ENCODE results near the gene URB1.
"Not testable (repeated sequence)": the region's sequence is repeated elsewhere in the genome, so short reads cannot be mapped to it uniquely, and the experiment has no call there.

URB1 gene

DNA sequence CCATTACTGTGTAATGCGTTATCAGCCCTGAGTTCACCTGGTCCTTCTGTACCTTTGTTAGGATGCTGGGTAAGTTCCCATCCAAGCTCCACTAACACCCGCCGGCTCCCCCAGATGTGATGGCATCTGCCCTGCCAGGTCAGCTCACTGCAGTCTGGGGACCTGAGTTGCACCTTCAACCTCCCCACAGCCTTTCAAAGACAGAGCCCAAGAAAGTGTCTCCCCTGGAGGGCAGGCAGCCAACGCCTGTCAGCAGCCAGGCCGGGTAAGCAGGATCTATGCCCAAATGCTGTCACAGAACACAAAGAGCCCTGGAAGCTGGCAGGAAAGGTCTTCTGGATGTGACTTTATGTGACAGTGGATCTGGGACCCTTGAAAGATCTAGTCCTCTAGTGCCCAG lies 80.5 kb downstream of the URB1 start:
- Histone ChIP-seq H3K14ac (ENCODE audit: low read length) (no peak overlapping the region), H2BK5ac (ENCODE audit: low read length) (no peak overlapping the region), H3K4me2 (ENCODE audit: insufficient read depth, low read length, poor library complexity, severe bottlenecking) (no peak overlapping the region), H4K8ac (ENCODE audit: low read depth, low read length) (no peak overlapping the region), H3K9me3 (replicated peaks in 1 of 2; ENCODE audit: control insufficient read depth in 2 of 2, insufficient read depth in 1 of 2, low read depth in 1 of 2, low read length in 2 of 2) (no peaks in the 10 kb centered on the region), H2BK15ac (ENCODE audit: low read length) (no peak overlapping the region), H3K4me1 (ENCODE audit: control insufficient read depth in 2 of 2, insufficient read depth in 1 of 2, low read depth in 1 of 2, low read length in 2 of 2) (no peaks in the 10 kb centered on the region), H3K9ac (ENCODE audit: low read depth, low read length, poor library complexity) (no peak overlapping the region), H3K27me3 (ENCODE audit: control insufficient read depth in 3 of 3, insufficient read depth in 3 of 3, low read depth in 1 of 3, low read length in 3 of 3) (no peaks in the 10 kb centered on the region), H2AK5ac (ENCODE audit: low read depth, low read length) (no peak overlapping the region), H3K18ac (ENCODE audit: low read length) (no peak overlapping the region), H3K23ac (ENCODE audit: low read depth, low read length, poor library complexity) (no peak overlapping the region), H3K36me3 (replicated peaks in 1 of 2; ENCODE audit: control insufficient read depth in 2 of 2, insufficient read depth in 2 of 2, low read length in 2 of 2) (peaks cover 18 to 68% of the 10 kb centered on the region in 2 donors), H3K27ac (replicated peaks; ENCODE audit: low read length) (no peak overlapping the region), H3K4me3 (ENCODE audit: low read length in 2 of 2) (no peak overlapping the region), H3K79me1 (ENCODE audit: low read depth, low read length) (peaks cover 3% of the 10 kb centered on the region), H2BK12ac (ENCODE audit: low read length) (no peak overlapping the region), H3K4ac (ENCODE audit: low read length) (no peak overlapping the region), H2BK120ac (ENCODE audit: low read depth, low read length) (no peak overlapping the region), H2AFZ (ENCODE audit: low read length) (no peak overlapping the region), H4K91ac (ENCODE audit: low read depth, low read length, poor library complexity) (no peak overlapping the region)
- WGBS, 2 donors (ENCODE audit: extremely low coverage in 2 of 2, insufficient read length in 2 of 2, insufficient replicate concordance in 1 of 2): no CpG with 5 or more reads among the region's 5 CpGs
- DNase-seq (ENCODE audit: low spot score): no peak

DNA sequence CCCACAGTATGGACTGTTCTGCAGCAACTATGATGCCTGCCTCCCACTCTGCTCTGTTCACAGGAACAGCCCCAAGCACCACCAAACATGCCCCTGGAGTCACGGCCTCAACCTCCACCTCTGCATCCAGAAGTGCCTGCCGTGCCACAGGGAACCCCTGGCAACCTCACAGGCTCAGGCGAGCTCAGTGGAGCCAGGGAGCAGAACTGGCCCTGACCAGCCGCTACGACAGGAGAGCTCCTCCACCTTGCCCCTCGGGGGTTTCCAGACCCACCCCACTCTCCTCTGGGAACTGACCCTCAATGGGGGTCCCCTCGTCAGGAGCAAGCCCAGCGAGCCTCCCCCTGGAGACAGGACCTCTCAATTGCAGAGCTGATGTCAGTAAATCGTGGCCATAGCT lies 81.2 kb downstream of the URB1 start:
- Histone ChIP-seq H3K27ac (replicated peaks; ENCODE audit: low read length) (no peak overlapping the region), H3K18ac (ENCODE audit: low read length) (peak overlapping the region; percentile 60), H2BK12ac (ENCODE audit: low read length) (no peak overlapping the region), H3K36me3 (replicated peaks in 1 of 2; ENCODE audit: control insufficient read depth in 2 of 2, insufficient read depth in 2 of 2, low read length in 2 of 2) (peaks cover 16 to 66% of the 10 kb centered on the region in 2 donors), H3K4ac (ENCODE audit: low read length) (no peak overlapping the region), H3K23ac (ENCODE audit: low read depth, low read length, poor library complexity) (no peak overlapping the region), H3K14ac (ENCODE audit: low read length) (no peak overlapping the region), H2AFZ (ENCODE audit: low read length) (no peak overlapping the region), H3K9ac (ENCODE audit: low read depth, low read length, poor library complexity) (peak overlapping the region; percentile 18), H4K91ac (ENCODE audit: low read depth, low read length, poor library complexity) (no peak overlapping the region), H4K8ac (ENCODE audit: low read depth, low read length) (peak overlapping the region; percentile 32), H3K4me2 (ENCODE audit: insufficient read depth, low read length, poor library complexity, severe bottlenecking) (no peak overlapping the region), H3K79me1 (ENCODE audit: low read depth, low read length) (peaks cover 3% of the 10 kb centered on the region), H2BK5ac (ENCODE audit: low read length) (no peak overlapping the region), H3K4me3 (ENCODE audit: low read length in 2 of 2) (peak overlapping the region in 1 of 2 donors; percentile 7), H3K4me1 (ENCODE audit: control insufficient read depth in 2 of 2, insufficient read depth in 1 of 2, low read depth in 1 of 2, low read length in 2 of 2) (no peaks in the 10 kb centered on the region), H3K9me3 (replicated peaks in 1 of 2; ENCODE audit: control insufficient read depth in 2 of 2, insufficient read depth in 1 of 2, low read depth in 1 of 2, low read length in 2 of 2) (no peaks in the 10 kb centered on the region), H2BK120ac (ENCODE audit: low read depth, low read length) (no peak overlapping the region), H2AK5ac (ENCODE audit: low read depth, low read length) (no peak overlapping the region), H3K27me3 (ENCODE audit: control insufficient read depth in 3 of 3, insufficient read depth in 3 of 3, low read depth in 1 of 3, low read length in 3 of 3) (no peaks in the 10 kb centered on the region), H2BK15ac (ENCODE audit: low read length) (no peak overlapping the region)
- WGBS, 2 donors (ENCODE audit: extremely low coverage in 2 of 2, insufficient read length in 2 of 2, insufficient replicate concordance in 1 of 2): no CpG with 5 or more reads among the region's 9 CpGs
- no peak for DNase-seq (ENCODE audit: low spot score)

- H2AK5ac ChIP-seq (ENCODE audit: low read depth, low read length); H3K9ac ChIP-seq (ENCODE audit: low read depth, low read length, poor library complexity); H3K4me1 ChIP-seq (ENCODE audit: control insufficient read depth in 2 of 2, insufficient read depth in 1 of 2, low read depth in 1 of 2, low read length in 2 of 2); H2BK120ac ChIP-seq (ENCODE audit: low read depth, low read length); H3K14ac ChIP-seq (ENCODE audit: low read length); H3K23ac ChIP-seq (ENCODE audit: low read depth, low read length, poor library complexity); H3K27ac ChIP-seq (replicated peaks; ENCODE audit: low read length); H3K27me3 ChIP-seq (ENCODE audit: control insufficient read depth in 3 of 3, insufficient read depth in 3 of 3, low read depth in 1 of 3, low read length in 3 of 3); H3K4me2 ChIP-seq (ENCODE audit: insufficient read depth, low read length, poor library complexity, severe bottlenecking); H2BK12ac ChIP-seq (ENCODE audit: low read length); H3K9me3 ChIP-seq (replicated peaks in 1 of 2; ENCODE audit: control insufficient read depth in 2 of 2, insufficient read depth in 1 of 2, low read depth in 1 of 2, low read length in 2 of 2); H2BK15ac ChIP-seq (ENCODE audit: low read length); H4K8ac ChIP-seq (ENCODE audit: low read depth, low read length); H3K4me3 ChIP-seq (ENCODE audit: low read length in 2 of 2); H3K18ac ChIP-seq (ENCODE audit: low read length); H2BK5ac ChIP-seq (ENCODE audit: low read length); DNase-seq (ENCODE audit: low spot score); H4K91ac ChIP-seq (ENCODE audit: low read depth, low read length, poor library complexity); H2AFZ ChIP-seq (ENCODE audit: low read length); H3K79me1 ChIP-seq (ENCODE audit: low read depth, low read length); H3K4ac ChIP-seq (ENCODE audit: low read length): not testable (repeated sequence)
- no CpG with 5 or more reads among the region's 9 CpGs for WGBS, 2 donors (ENCODE audit: extremely low coverage in 2 of 2, insufficient read length in 2 of 2, insufficient replicate concordance in 1 of 2)
- H3K36me3 ChIP-seq (replicated peaks in 1 of 2; ENCODE audit: control insufficient read depth in 2 of 2, insufficient read depth in 2 of 2, low read length in 2 of 2): peaks cover 11 to 62% of the 10 kb centered on the region in 2 donors
Observed at GRCh38 chr21:32310976-32311375, 81.8 kb downstream of the URB1 start.

DNA sequence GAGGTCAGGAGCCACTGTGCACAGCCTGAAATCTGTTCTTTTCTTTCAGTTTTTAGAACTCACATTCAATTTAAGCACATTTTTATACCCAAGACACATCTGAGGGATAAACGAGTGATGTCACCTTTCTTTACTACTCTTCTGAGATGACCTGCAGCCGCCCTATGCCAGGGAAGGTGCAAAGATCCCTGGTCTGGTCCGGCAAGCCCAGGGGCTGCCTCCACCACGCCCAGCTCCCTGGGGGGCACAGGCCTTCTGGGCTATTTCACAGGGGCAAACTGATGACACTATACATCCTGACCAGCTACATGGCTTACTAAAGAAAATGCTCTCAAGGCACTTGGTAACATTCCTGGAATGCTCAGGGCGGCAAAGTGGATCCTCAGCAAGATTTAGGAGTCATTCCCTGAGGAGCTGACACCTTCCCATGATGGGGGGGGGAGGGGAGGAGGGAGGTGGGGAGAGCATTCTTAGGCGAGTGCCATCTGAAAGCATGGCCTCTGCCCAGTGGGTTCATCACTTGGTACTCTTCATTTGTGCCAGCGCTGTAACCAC lies 82.8 kb downstream of the URB1 start:
- Histone ChIP-seq H4K8ac (ENCODE audit: low read depth, low read length) (no peak overlapping the region), H3K4me2 (ENCODE audit: insufficient read depth, low read length, poor library complexity, severe bottlenecking) (no peak overlapping the region), H3K4me3 (ENCODE audit: low read length in 2 of 2) (no peak overlapping the region), H3K18ac (ENCODE audit: low read length) (no peak overlapping the region), H2BK5ac (ENCODE audit: low read length) (no peak overlapping the region), H2BK15ac (ENCODE audit: low read length) (no peak overlapping the region), H3K27me3 (ENCODE audit: control insufficient read depth in 3 of 3, insufficient read depth in 3 of 3, low read depth in 1 of 3, low read length in 3 of 3) (no peaks in the 10 kb centered on the region), H2BK120ac (ENCODE audit: low read depth, low read length) (no peak overlapping the region), H3K23ac (ENCODE audit: low read depth, low read length, poor library complexity) (no peak overlapping the region), H3K14ac (ENCODE audit: low read length) (no peak overlapping the region), H2BK12ac (ENCODE audit: low read length) (no peak overlapping the region), H3K9me3 (replicated peaks in 1 of 2; ENCODE audit: control insufficient read depth in 2 of 2, insufficient read depth in 1 of 2, low read depth in 1 of 2, low read length in 2 of 2) (no peaks in the 10 kb centered on the region), H3K36me3 (replicated peaks in 1 of 2; ENCODE audit: control insufficient read depth in 2 of 2, insufficient read depth in 2 of 2, low read length in 2 of 2) (peaks cover 8 to 54% of the 10 kb centered on the region in 2 donors), H2AFZ (ENCODE audit: low read length) (no peak overlapping the region), H3K27ac (replicated peaks; ENCODE audit: low read length) (no peak overlapping the region), H3K79me1 (ENCODE audit: low read depth, low read length) (peaks cover 3% of the 10 kb centered on the region), H3K4me1 (ENCODE audit: control insufficient read depth in 2 of 2, insufficient read depth in 1 of 2, low read depth in 1 of 2, low read length in 2 of 2) (peaks cover 0 to 3% of the 10 kb centered on the region in 2 donors), H4K91ac (ENCODE audit: low read depth, low read length, poor library complexity) (no peak overlapping the region), H3K9ac (ENCODE audit: low read depth, low read length, poor library complexity) (no peak overlapping the region), H3K4ac (ENCODE audit: low read length) (no peak overlapping the region), H2AK5ac (ENCODE audit: low read depth, low read length) (no peak overlapping the region)
- WGBS, 2 donors (ENCODE audit: extremely low coverage in 2 of 2, insufficient read length in 2 of 2, insufficient replicate concordance in 1 of 2): no CpG with 5 or more reads among the region's 7 CpGs
- DNase-seq (ENCODE audit: low spot score): no peak

Data from neuronal stem cell (in vitro differentiated cells).